Kidney (tissue), 14 donors: ENCODE data around the gene OTX1. TPM values are rescaled to one million over a fixed set of nuclear protein-coding genes. Genes with fewer than 3 reads are reported as not detected.
A peak's percentile ranks its signal among the peaks of the same experiment; 100 is the strongest.

Source experiments
- DNase-seq, 5 donors: peaks; one replicate each; pipeline ENCODE4 v3.0.0-alpha.2; 2013 to 2020
- FAIRE-seq: peaks from 2 replicates; lab custom pipeline; 2012; peaks lifted over from hg19 to GRCh38; lab: Jason Lieb, UNC
- H3K27ac ChIP-seq, 2 donors: one replicate each; pipeline ENCODE4 v1.7.0; 2013; ENCODE audit warnings: low read depth in 2 of 2, low read length in 2 of 2, inconsistent platforms in 1 of 2
- H3K27me3 ChIP-seq: one replicate; pipeline ENCODE4 v1.7.1; 2013; ENCODE audit warnings: low read length, inconsistent platforms; ENCODE audit not compliant: control insufficient read depth, insufficient read depth
- H3K36me3 ChIP-seq, 3 donors: one replicate each; pipeline versions ENCODE4 v1.7.0 to v1.7.1; 2013; ENCODE audit warnings: low read length in 3 of 3, control low read depth in 1 of 3, inconsistent platforms in 1 of 3; ENCODE audit not compliant: insufficient read depth in 3 of 3, control insufficient read depth in 2 of 3
- H3K4me1 ChIP-seq, 3 donors: one replicate each; pipeline versions ENCODE4 v1.7.0 to v1.7.1; 2013; ENCODE audit warnings: low read length in 3 of 3, inconsistent platforms in 1 of 3, low read depth in 1 of 3; ENCODE audit not compliant: control insufficient read depth in 2 of 3, insufficient read depth in 2 of 3
- H3K4me3 ChIP-seq, 3 donors: one replicate each; pipeline versions ENCODE4 v1.7.0 to v1.8.1; 2013; ENCODE audit warnings: low read length in 3 of 3, control low read depth in 1 of 3, inconsistent platforms in 1 of 3
- H3K9ac ChIP-seq, 3 donors: one replicate each; pipeline versions ENCODE4 v1.7.0 to v1.7.1; 2013; ENCODE audit warnings: low read length in 3 of 3, control low read depth in 1 of 3, inconsistent platforms in 1 of 3
- H3K9me3 ChIP-seq, 3 donors: one replicate each; pipeline versions ENCODE4 v1.7.0 to v1.7.1; 2013; ENCODE audit warnings: low read length in 3 of 3, control low read depth in 1 of 3, inconsistent platforms in 1 of 3; ENCODE audit not compliant: control insufficient read depth in 2 of 3, insufficient read depth in 1 of 3
- CTCF ChIP-seq: IDR thresholded peaks from 3 replicates; pipeline ENCODE4 v1.5.1; 2012; ENCODE audit warnings: mild to moderate bottlenecking, moderate library complexity, borderline replicate concordance; ENCODE audit not compliant: insufficient read depth; ENCODE audit errors: extremely low read depth
- intact Hi-C: fragments of 100-400 bp; cut with DNase I; formaldehyde crosslinking; loops from one replicate; pipeline ENCODE4 v1.11.1; 2022
- polyA plus RNA-seq: library from polyadenylated mRNA; stranded (reverse); fragments of 350-450 nt; fragmentation: Illumina TruSeq; extraction: RNeasy Lipid Tissue Mini Kit (QIAGEN cat#74804); gene quantifications from one replicate; pipeline ENCODE4 v1.2.3, GENCODE V29; 2014; ENCODE audit warnings: low read depth, low replicate concordance; ENCODE audit not compliant: insufficient read depth
- total RNA-seq: library from RNA; stranded (reverse); fragmentation: NEBNext Ultra II Directional; extraction: Animal tissue kit (Norgen Biotek cat#: 25700); gene quantifications from one replicate; pipeline ENCODE4 v1.2.1, GENCODE V29; 2021
- donor health status: control.
- donor health status: control.
- donor health status: control.
- donor health status: control.
- donor health status: control.
- donor health status: DM: yes; HTN: yes; CAD: no.
- donor health status: Normal renal cell carcinoma (clear cell type).

The OTX1 gene
- total and polyA plus RNA-seq, 2 donors from 2014 or later: not detected

GRCh38 chr2:63058144-63058920 lies 7.7 kb downstream of the OTX1 start:
- no peak for FAIRE-seq
- Histone ChIP-seq H3K9me3 (peaks cover 0 to 2% (median 0%) of the 10 kb centered on the region in 3 donors), H3K4me1 (peaks cover 0 to 20% (median 0%) of the 10 kb centered on the region in 3 donors), H3K27me3 (peaks cover 85% of the 10 kb centered on the region), H3K27ac (no peak overlapping the region), H3K4me3 (peak overlapping the region in 2 of 3 donors; percentile 7 to 19), H3K36me3 (no peaks in the 10 kb centered on the region), H3K9ac (no peak overlapping the region)
- DNase-seq: peak in 4 of 5 donors; percentile 34 to 75 (median 62)
- TF ChIP-seq CTCF: no peak
- intact Hi-C loops: no loop called here

DNA sequence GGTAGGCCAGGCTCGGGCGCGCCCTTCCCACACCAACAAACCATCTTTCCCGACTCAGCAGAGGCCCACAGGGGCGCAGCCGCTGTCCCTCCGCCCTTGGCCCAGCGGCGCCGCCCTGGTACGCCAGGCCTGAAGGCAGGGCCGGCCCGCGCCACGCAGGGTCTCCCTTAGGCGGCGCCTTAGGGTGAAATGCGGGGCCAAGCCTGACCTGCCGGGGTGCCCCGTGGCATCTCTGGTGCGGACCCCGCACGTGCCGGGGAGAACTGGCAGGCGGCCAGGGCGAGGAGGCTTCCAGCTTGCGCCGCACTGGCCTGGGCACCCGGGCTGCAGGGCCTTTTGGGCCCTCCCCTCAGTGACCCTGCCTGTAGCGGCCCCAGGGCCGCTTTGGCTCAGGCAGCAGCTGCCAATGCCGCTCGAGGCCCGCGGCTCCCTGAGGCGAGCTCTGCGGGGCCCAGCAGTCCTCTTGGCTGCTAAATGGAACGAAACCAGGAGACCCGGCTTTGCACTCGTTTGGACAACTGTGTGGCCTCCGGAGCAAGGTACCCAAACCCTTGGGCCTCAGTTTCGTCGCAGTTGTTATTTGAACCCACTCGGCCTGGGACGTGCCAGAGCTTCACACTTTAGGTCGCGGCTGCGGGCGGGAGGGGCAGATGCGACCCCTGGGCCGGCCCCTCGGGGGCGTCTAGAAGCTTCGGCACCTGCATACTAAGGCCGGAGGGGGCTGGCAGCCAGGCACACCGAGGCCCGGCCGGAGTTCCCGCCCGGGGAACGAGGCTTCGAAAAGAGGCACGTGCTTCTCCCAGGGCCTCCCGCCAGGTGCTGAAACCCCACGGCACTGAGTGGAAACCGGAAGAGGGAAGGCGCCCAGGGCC lies 8.5 kb downstream of the OTX1 start:
- intact Hi-C loops: no loop called here
- peaks cover 0 to 16% (median 0%) of the 10 kb centered on the region in 3 donors for H3K4me1 ChIP-seq
- H3K36me3 ChIP-seq: no peaks in the 10 kb centered on the region
- FAIRE-seq: no peak
- no peak overlapping the region for H3K27ac ChIP-seq
- H3K9ac ChIP-seq: no peak overlapping the region
- no peak overlapping the region for H3K4me3 ChIP-seq
- peaks cover 0 to 2% (median 0%) of the 10 kb centered on the region in 3 donors for H3K9me3 ChIP-seq
- H3K27me3 ChIP-seq: peaks cover 80% of the 10 kb centered on the region
- DNase-seq: peak in 4 of 5 donors; percentile 39 to 67 (median 46)
- TF ChIP-seq CTCF: no peak

- FAIRE-seq: no peak
- intact Hi-C loops: no loop called here
- H3K36me3 ChIP-seq: no peaks in the 10 kb centered on the region
- H3K9me3 ChIP-seq: peaks cover 0 to 2% (median 0%) of the 10 kb centered on the region in 3 donors
- DNase-seq: peak in 1 of 5 donors; percentile 66
- H3K4me1 ChIP-seq: peaks cover 0 to 16% (median 0%) of the 10 kb centered on the region in 3 donors
- peaks cover 79% of the 10 kb centered on the region for H3K27me3 ChIP-seq
- no peak overlapping the region for H3K9ac ChIP-seq
- no peak overlapping the region for H3K27ac ChIP-seq
- no peak overlapping the region for H3K4me3 ChIP-seq
- no peak for TF ChIP-seq CTCF
Observed at GRCh38 chr2:63059793-63060471, 9.3 kb downstream of the OTX1 start.
